Right lung (tissue), 5 donors: ENCODE data around the gene TRIM62. TPM values are rescaled to one million over a fixed set of nuclear protein-coding genes. Genes with fewer than 3 reads are reported as not detected.
"Not testable (repeated sequence)": the region's sequence is repeated elsewhere in the genome, so short reads cannot be mapped to it uniquely, and the experiment has no call there.

Experiments used
- DNase-seq, 2 donors: peaks; one replicate each; pipeline ENCODE4 v3.0.0-alpha.2; 2013
- polyA plus RNA-seq, 5 donors: library from polyadenylated mRNA; unstranded; fragments of 120-200 nt; gene quantifications; one replicate each; pipeline versions ENCODE4 v1.2.1 to v1.2.3, GENCODE V29; 2013; ENCODE audit warnings: inconsistent platforms in 1 of 5, low replicate concordance in 1 of 5; ENCODE audit not compliant: insufficient read length in 5 of 5, insufficient read depth in 1 of 5

Gene TRIM62
- polyA plus RNA-seq, 5 donors = 4.2 to 6.4 (median 5.0) TPM

GRCh38 chr1:33140153-33141149, 41.4 kb downstream of the TRIM62 start:
- DNase-seq = no peak

- DNase-seq = peak in 1 of 2 donors; percentile 35
Observed at GRCh38 chr1:33137800-33138199, 44.0 kb downstream of the TRIM62 start.

- DNase-seq = not testable (repeated sequence)
Observed at GRCh38 chr1:33136041-33136440, 45.8 kb downstream of the TRIM62 start.

GRCh38 chr1:33133478-33134105, 48.3 kb downstream of the TRIM62 start:
- DNase-seq = no peak

- no peak for DNase-seq
Observed at GRCh38 chr1:33132549-33132948, 49.3 kb downstream of the TRIM62 start.

GRCh38 chr1:33131191-33131590, 50.7 kb downstream of the TRIM62 start:
- DNase-seq = no peak

GRCh38 chr1:33130297-33130696, 51.5 kb downstream of the TRIM62 start:
- no peak for DNase-seq

- no peak for DNase-seq
Observed at GRCh38 chr1:33128781-33129180, 53.1 kb downstream of the TRIM62 start.

- DNase-seq = peak; percentile 99
Observed at GRCh38 chr1:33127001-33127823, 54.6 kb downstream of the TRIM62 start.

GRCh38 chr1:33126411-33127000, 55.3 kb downstream of the TRIM62 start:
- DNase-seq = no peak

GRCh38 chr1:33124647-33125046, 57.2 kb downstream of the TRIM62 start:
- DNase-seq = not testable (repeated sequence)

- DNase-seq = no peak
Observed at GRCh38 chr1:33123266-33123665, 58.6 kb downstream of the TRIM62 start.

GRCh38 chr1:33122483-33123178, 59.2 kb downstream of the TRIM62 start:
- DNase-seq = no peak

- DNase-seq = no peak
Observed at GRCh38 chr1:33121728-33122127, 60.1 kb downstream of the TRIM62 start.

GRCh38 chr1:33120436-33121231, 61.2 kb downstream of the TRIM62 start:
- no peak for DNase-seq

GRCh38 chr1:33119532-33120217, 62.2 kb downstream of the TRIM62 start:
- DNase-seq = no peak

- no peak for DNase-seq
Observed at GRCh38 chr1:33119050-33119449, 62.8 kb downstream of the TRIM62 start.

GRCh38 chr1:33118274-33118673, 63.6 kb downstream of the TRIM62 start:
- no peak for DNase-seq

GRCh38 chr1:33117440-33118085, 64.3 kb downstream of the TRIM62 start:
- no peak for DNase-seq
